Neural cell (in vitro differentiated cells): Measurements from ENCODE around the gene SLCO4A1. TPM values are rescaled to one million over a fixed set of nuclear protein-coding genes. Genes with fewer than 3 reads are reported as not detected.

Experiments
- H2AFZ ChIP-seq: fragments of 200-600, 300-800 bp; sonication (generic), shearing (Covaris generic); 2 replicates; pipeline ENCODE4 v1.6.0; 2014; ENCODE audit warnings: low read depth, mild to moderate bottlenecking, antibody characterized with exemption, low read length, moderate library complexity
- H3F3A ChIP-seq: fragments of 200-600 bp; shearing (Covaris generic); 2 replicates; pipeline ENCODE4 v1.6.1; 2016; ENCODE audit warnings: mild to moderate bottlenecking, moderate library complexity, mixed read lengths, antibody characterized with exemption, low read length; ENCODE audit not compliant: insufficient read depth, poor library complexity, severe bottlenecking
- H3K27ac ChIP-seq: fragments of 200-600, 300-800 bp; sonication (generic), shearing (Covaris generic); 2 replicates; pipeline ENCODE4 v1.5.1; 2014; ENCODE audit warnings: mild to moderate bottlenecking, low read length, moderate library complexity
- H3K27me3 ChIP-seq: fragments of 300-800, 200-600 bp; sonication (generic), shearing (Covaris generic); 2 replicates; pipeline ENCODE4 v1.6.0; 2014; ENCODE audit warnings: mild to moderate bottlenecking, low read depth, low read length, moderate library complexity; ENCODE audit not compliant: insufficient read depth
- H3K36me3 ChIP-seq: fragments of 300-800, 200-600 bp; sonication (generic), shearing (Covaris generic); 2 replicates; pipeline ENCODE4 v1.5.1; 2014; ENCODE audit warnings: mild to moderate bottlenecking, antibody characterized with exemption, low read length, moderate library complexity; ENCODE audit not compliant: insufficient read depth
- H3K4me2 ChIP-seq: fragments of 300-800, 200-600 bp; sonication (generic), shearing (Covaris generic); 2 replicates; pipeline ENCODE4 v1.6.0; 2014; ENCODE audit warnings: mild to moderate bottlenecking, low read length
- H3K4me3 ChIP-seq: fragments of 300-800, 200-600 bp; sonication (generic), shearing (Covaris generic); 2 replicates; pipeline ENCODE4 v1.5.1; 2014; ENCODE audit warnings: mild to moderate bottlenecking, low read length, moderate library complexity
- H3K79me2 ChIP-seq: fragments of 200-600 bp; shearing (Covaris generic); replicated peaks from 2 replicates; pipeline ENCODE4 v1.6.0; 2014; ENCODE audit warnings: mild to moderate bottlenecking, low read length, moderate library complexity; ENCODE audit not compliant: insufficient read depth
- H3K9ac ChIP-seq: fragments of 300-800, 200-600 bp; sonication (generic), shearing (Covaris generic); 2 replicates; pipeline ENCODE4 v1.6.1; 2016; ENCODE audit warnings: mild to moderate bottlenecking, low read length, mixed read lengths
- H3K9me2 ChIP-seq: fragments of 200-600 bp; shearing (Covaris generic); 2 replicates; pipeline ENCODE4 v1.6.1; 2016; ENCODE audit warnings: mild to moderate bottlenecking, low read length, mixed read lengths; ENCODE audit not compliant: insufficient read depth
- H3K9me3 ChIP-seq: fragments of 200-600, 300-800 bp; sonication (generic), shearing (Covaris generic); 2 replicates; pipeline ENCODE4 v1.6.1; 2016; ENCODE audit warnings: mild to moderate bottlenecking, mixed run types, low read length, moderate library complexity, mixed read lengths
- H4K20me1 ChIP-seq: fragments of 200-600 bp; shearing (Covaris generic); 2 replicates; pipeline ENCODE4 v1.6.1; 2016; ENCODE audit warnings: mild to moderate bottlenecking, mixed run types; ENCODE audit not compliant: insufficient read depth
- EP300 ChIP-seq: fragments of 450-650 bp; conservative IDR thresholded peaks from 2 replicates; pipeline ENCODE4 v1.6.1; 2014; ENCODE audit warnings: antibody characterized with exemption, mild to moderate bottlenecking, moderate library complexity; ENCODE audit not compliant: poor library complexity, severe bottlenecking
- EZH2 ChIP-seq: fragments of 200-600, 300-800 bp; shearing (Covaris generic), sonication (generic); IDR thresholded peaks from 2 replicates; pipeline ENCODE4 v1.6.1; 2014; ENCODE audit warnings: antibody characterized with exemption, low read length, borderline replicate concordance, mild to moderate bottlenecking; ENCODE audit not compliant: insufficient read depth, poor library complexity, severe bottlenecking
- MXI1 ChIP-seq: fragments of 450-650 bp; conservative IDR thresholded peaks from 2 replicates; pipeline ENCODE4 v1.6.1; 2014; ENCODE audit warnings: antibody characterized with exemption, mild to moderate bottlenecking; ENCODE audit not compliant: poor library complexity, severe bottlenecking
- POLR2AphosphoS5 ChIP-seq: IDR thresholded peaks from 2 replicates; pipeline ENCODE4 v1.6.1; 2012
- RAD21 ChIP-seq: fragments of 450-650 bp; conservative IDR thresholded peaks from 2 replicates; pipeline ENCODE4 v1.6.1; 2014; ENCODE audit warnings: antibody characterized with exemption, mild to moderate bottlenecking, moderate library complexity
- REST ChIP-seq: IDR thresholded peaks from 2 replicates; pipeline ENCODE4 v1.6.1; 2012; ENCODE audit warnings: borderline replicate concordance
- SMC3 ChIP-seq: fragments of 450-650 bp; conservative IDR thresholded peaks from 2 replicates; pipeline ENCODE4 v1.6.1; 2014; ENCODE audit warnings: antibody characterized with exemption, mild to moderate bottlenecking, moderate library complexity; ENCODE audit not compliant: poor library complexity
- TAF1 ChIP-seq: IDR thresholded peaks from 2 replicates; pipeline ENCODE4 v1.6.1; 2012; ENCODE audit warnings: low read depth
- polyA plus RNA-seq: library from polyadenylated mRNA; depleted of rRNA; stranded (reverse); fragments of >200 nt; gene quantifications from 2 replicates; pipeline ENCODE4 v1.2.3, GENCODE V29; 2014
- TF ChIP-seq, protein P1 (sequence below): fragments of 450-650 bp; IDR thresholded peaks from 2 replicates; pipeline ENCODE4 v1.5.1; 2014; ENCODE audit warnings: antibody characterized with exemption, mild to moderate bottlenecking, moderate library complexity; ENCODE audit not compliant: poor library complexity, severe bottlenecking

SLCO4A1 gene
- polyA plus RNA-seq, 1 donor from 2014 or later: 3.5 TPM

GRCh38 chr20:62691487-62691886 is 49.2 kb downstream of the SLCO4A1 start:
- TF ChIP-seq POLR2AphosphoS5: peak; percentile 80
- TF ChIP-seq TAF1: no peak
- TF ChIP-seq EZH2: no peak
- TF ChIP-seq REST: peak; percentile 60
- TF ChIP-seq SMC3: peak; percentile 16
- TF ChIP-seq, protein P1, sequence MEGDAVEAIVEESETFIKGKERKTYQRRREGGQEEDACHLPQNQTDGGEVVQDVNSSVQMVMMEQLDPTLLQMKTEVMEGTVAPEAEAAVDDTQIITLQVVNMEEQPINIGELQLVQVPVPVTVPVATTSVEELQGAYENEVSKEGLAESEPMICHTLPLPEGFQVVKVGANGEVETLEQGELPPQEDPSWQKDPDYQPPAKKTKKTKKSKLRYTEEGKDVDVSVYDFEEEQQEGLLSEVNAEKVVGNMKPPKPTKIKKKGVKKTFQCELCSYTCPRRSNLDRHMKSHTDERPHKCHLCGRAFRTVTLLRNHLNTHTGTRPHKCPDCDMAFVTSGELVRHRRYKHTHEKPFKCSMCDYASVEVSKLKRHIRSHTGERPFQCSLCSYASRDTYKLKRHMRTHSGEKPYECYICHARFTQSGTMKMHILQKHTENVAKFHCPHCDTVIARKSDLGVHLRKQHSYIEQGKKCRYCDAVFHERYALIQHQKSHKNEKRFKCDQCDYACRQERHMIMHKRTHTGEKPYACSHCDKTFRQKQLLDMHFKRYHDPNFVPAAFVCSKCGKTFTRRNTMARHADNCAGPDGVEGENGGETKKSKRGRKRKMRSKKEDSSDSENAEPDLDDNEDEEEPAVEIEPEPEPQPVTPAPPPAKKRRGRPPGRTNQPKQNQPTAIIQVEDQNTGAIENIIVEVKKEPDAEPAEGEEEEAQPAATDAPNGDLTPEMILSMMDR: no peak
- TF ChIP-seq MXI1: no peak
- peak; percentile 64 for TF ChIP-seq EP300
- TF ChIP-seq RAD21: no peak
- Histone ChIP-seq H3K9me2 (no peaks in the 10 kb centered on the region), H2AFZ (no peak overlapping the region), H3K4me2 (peak overlapping the region; percentile 35), H3K9ac (peak overlapping the region; percentile 61), H3K36me3 (no peaks in the 10 kb centered on the region), H3K9me3 (no peaks in the 10 kb centered on the region), H3F3A (no peaks in the 10 kb centered on the region), H4K20me1 (no peaks in the 10 kb centered on the region), H3K79me2 (no peaks in the 10 kb centered on the region), H3K27me3 (no peaks in the 10 kb centered on the region), H3K27ac (peak overlapping the region; percentile 86), H3K4me3 (peak overlapping the region; percentile 49)

DNA sequence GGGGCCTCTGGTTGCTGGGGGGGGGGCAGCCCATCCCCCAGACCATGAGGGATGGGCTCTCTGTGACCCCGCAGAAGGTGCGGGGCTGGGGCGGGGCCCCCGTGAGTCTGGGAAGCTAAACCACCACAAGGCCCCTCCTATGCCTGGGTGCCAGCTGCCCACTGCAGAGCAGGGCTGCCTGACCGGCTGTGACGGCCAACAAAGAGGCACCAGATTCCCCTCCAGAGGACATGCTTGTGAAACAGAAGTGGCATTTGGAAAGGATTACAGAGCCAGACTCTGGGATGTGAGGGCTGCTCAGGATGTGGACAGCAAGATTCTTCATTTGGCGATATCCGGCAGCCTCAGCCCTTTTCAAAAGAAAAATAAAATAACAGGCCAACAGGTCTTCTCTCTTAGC is 49.9 kb downstream of the SLCO4A1 start:
- H3K36me3 ChIP-seq: no peaks in the 10 kb centered on the region
- no peak overlapping the region for H3K4me2 ChIP-seq
- peak overlapping the region; percentile 49 for H3K4me3 ChIP-seq
- TF ChIP-seq RAD21 (no peak), POLR2AphosphoS5 (no peak), EZH2 (no peak), SMC3 (no peak), EP300 (no peak), TAF1 (no peak), MXI1 (no peak), REST (no peak)
- TF ChIP-seq, protein P1: no peak
- no peaks in the 10 kb centered on the region for H3K9me2 ChIP-seq
- no peaks in the 10 kb centered on the region for H3F3A ChIP-seq
- no peak overlapping the region for H2AFZ ChIP-seq
- H3K9me3 ChIP-seq: no peaks in the 10 kb centered on the region
- no peaks in the 10 kb centered on the region for H4K20me1 ChIP-seq
- H3K79me2 ChIP-seq: no peaks in the 10 kb centered on the region
- peak overlapping the region; percentile 61 for H3K9ac ChIP-seq
- H3K27me3 ChIP-seq: no peaks in the 10 kb centered on the region
- H3K27ac ChIP-seq: peak overlapping the region; percentile 86
